Brain microvascular endothelial cell (primary cell): ENCODE data around the gene PGA4.
"Not testable (repeated sequence)": the region's sequence is repeated elsewhere in the genome, so short reads cannot be mapped to it uniquely, and the experiment has no call there.

Experiments used
- DNase-seq: peaks from one replicate; pipeline ENCODE4 v3.0.0-alpha.2; 2020
- H3K27ac ChIP-seq: fragments of 250-450 bp; sonication (Bioruptor Pico); 2 replicates; pipeline ENCODE4 v1.5.1; 2020; ENCODE audit warnings: mild to moderate bottlenecking, moderate library complexity
- H3K27me3 ChIP-seq: fragments of 250-450 bp; sonication (Bioruptor Pico); replicated peaks from 2 replicates; pipeline ENCODE4 v1.5.1; 2020; ENCODE audit warnings: mild to moderate bottlenecking
- H3K36me3 ChIP-seq: fragments of 250-450 bp; sonication (Bioruptor Pico); replicated peaks from 2 replicates; pipeline ENCODE4 v1.5.1; 2020; ENCODE audit warnings: mild to moderate bottlenecking
- H3K4me3 ChIP-seq: 2 replicates; pipeline ENCODE4 v1.5.1; 2011; ENCODE audit warnings: low read depth, mild to moderate bottlenecking, control low read depth, low read length, moderate library complexity
- in situ Hi-C: cut with HindIII; loops from 2 replicates; pipeline ENCODE4 v1.10.0; 2017; ENCODE audit warnings: low sequenced_read_pairs, low pct_ligation_motif_present
- TF ChIP-seq, protein P1 (sequence below): IDR thresholded peaks from 2 replicates; pipeline ENCODE4 v1.5.1; 2011; ENCODE audit warnings: low read depth, mild to moderate bottlenecking, moderate library complexity, low read length, control low read depth, inconsistent platforms; ENCODE audit errors: missing control alignments

Gene PGA4

DNA sequence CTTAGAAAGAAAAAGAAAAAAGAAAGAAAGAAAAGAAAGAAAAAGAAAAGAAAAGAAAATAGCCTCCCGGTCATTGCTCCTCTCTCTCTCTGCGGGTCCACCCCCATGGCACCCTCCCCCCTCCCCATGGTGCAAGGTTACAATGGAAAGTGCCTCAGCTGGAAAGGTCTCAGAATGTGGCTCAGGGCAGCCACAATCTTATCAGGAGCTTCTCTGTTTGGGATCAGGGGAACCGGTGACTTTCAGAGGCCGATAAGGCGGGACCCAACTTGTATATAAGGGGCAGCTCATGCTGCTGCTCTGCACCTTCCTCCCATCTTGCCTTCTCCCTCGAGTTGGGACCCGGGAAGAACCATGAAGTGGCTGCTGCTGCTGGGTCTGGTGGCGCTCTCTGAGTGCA is at the start of gene PGA4:
Gene PGA4, plus strand, starts transcription at position 301 of the 400 bp plus-strand sequence. Its CDS starts 54 bp downstream, at position 355.
- DNase-seq, H3K27me3 ChIP-seq, H3K27ac ChIP-seq, in situ Hi-C loops, H3K4me3 ChIP-seq, H3K36me3 ChIP-seq: not testable (repeated sequence)

DNA sequence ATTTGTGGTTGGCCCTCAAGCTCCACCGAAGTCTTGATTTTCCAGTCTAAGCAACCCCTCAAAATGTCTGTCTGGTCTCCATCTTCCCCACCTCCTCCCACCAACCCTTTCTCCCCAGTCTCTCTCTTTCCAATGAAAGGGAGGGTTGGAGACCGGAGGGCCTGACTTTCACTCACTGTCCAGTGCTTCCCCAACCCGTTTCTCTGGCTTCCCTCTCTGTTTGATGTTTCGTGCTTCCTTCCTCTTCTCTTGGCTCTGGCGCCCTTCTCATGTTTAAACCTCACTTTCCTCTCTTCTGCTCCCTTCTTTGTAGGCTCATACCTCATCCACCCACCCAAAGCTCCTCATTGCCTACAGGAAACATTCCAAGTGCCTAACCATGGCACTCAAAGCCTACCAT is 49.8 kb upstream of the PGA4 start:
- in situ Hi-C loops = no loop called here
- Histone ChIP-seq H3K27ac (no peak overlapping the region), H3K36me3 (no peaks in the 10 kb centered on the region), H3K4me3 (no peak overlapping the region), H3K27me3 (peaks cover 13% of the 10 kb centered on the region)
- TF ChIP-seq, protein P1, sequence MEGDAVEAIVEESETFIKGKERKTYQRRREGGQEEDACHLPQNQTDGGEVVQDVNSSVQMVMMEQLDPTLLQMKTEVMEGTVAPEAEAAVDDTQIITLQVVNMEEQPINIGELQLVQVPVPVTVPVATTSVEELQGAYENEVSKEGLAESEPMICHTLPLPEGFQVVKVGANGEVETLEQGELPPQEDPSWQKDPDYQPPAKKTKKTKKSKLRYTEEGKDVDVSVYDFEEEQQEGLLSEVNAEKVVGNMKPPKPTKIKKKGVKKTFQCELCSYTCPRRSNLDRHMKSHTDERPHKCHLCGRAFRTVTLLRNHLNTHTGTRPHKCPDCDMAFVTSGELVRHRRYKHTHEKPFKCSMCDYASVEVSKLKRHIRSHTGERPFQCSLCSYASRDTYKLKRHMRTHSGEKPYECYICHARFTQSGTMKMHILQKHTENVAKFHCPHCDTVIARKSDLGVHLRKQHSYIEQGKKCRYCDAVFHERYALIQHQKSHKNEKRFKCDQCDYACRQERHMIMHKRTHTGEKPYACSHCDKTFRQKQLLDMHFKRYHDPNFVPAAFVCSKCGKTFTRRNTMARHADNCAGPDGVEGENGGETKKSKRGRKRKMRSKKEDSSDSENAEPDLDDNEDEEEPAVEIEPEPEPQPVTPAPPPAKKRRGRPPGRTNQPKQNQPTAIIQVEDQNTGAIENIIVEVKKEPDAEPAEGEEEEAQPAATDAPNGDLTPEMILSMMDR = no peak
- DNase-seq = no peak

DNA sequence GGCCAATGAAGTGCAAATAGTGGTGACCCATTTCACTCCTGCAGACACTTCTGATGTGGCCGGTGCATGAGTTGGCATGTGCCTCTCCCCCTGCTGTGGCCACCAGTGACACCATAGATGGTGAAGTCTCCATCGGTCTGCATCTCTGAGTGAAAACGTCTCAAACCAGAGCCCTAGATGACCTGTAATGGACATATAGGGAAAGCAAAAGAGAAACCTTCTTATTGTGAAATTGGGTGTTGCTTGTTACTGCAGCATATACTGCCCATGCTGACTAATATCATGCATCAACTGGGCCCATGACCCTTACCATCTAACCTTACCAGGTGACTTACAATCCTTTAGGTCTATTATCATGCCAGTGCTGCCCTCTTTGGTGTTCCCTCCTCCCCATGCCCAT is 49.3 kb upstream of the PGA4 start:
- H3K27ac ChIP-seq = no peak overlapping the region
- H3K4me3 ChIP-seq = no peak overlapping the region
- TF ChIP-seq, protein P1 = no peak

DNA sequence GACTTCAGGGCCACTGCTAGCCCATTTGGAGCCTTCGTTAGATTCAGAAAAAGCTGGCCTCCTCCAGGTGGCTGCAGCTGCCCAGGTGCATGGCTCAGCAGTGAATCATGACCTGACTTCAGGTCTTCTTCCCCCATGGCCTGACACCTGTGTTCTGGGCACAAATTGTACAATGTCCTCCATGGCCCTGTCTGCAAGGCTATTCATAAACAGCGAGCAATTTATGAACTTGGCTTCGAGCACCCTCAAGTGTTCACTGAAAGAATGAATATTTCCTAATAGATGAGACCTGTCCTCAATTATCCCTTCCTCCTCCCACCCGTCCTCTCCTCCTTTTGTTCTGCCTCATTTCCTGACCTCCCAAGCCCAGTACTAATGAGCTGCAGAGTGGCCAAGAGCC is 48.7 kb upstream of the PGA4 start:
- in situ Hi-C loops = no loop called here
- Histone ChIP-seq H3K36me3 (no peaks in the 10 kb centered on the region), H3K4me3 (no peak overlapping the region), H3K27ac (no peak overlapping the region), H3K27me3 (peaks cover 13% of the 10 kb centered on the region)
- no peak for DNase-seq
- TF ChIP-seq, protein P1 = peak; percentile 3

More for the DNA sequence above, 49.3 kb upstream of the PGA4 start:
- in situ Hi-C loops = no loop called here
- DNase-seq = no peak
- Histone ChIP-seq H3K27me3 (peaks cover 13% of the 10 kb centered on the region), H3K36me3 (no peaks in the 10 kb centered on the region)

DNA sequence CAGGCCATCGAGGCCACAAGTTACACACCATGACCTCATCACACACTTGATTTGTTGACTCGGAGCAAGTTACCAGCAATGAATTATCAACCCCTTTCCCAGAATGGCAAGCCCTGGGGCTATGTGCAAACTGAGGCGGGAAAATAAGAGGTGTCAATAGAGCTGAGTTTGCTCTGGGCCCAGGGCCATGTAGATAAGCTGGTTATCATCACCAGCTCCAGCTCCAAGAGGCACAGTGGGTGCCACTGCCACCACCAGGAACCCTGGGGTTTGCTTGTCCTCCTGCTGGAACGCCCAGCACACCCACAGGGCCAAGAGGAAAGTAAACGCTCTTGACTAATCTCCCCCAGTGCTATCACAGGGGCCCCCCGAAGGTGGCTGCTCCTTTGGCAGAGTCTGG is 47.9 kb upstream of the PGA4 start:
- Histone ChIP-seq H3K27me3 (peaks cover 13% of the 10 kb centered on the region), H3K27ac (no peak overlapping the region), H3K36me3 (no peaks in the 10 kb centered on the region), H3K4me3 (no peak overlapping the region)
- in situ Hi-C loops = no loop called here
- no peak for DNase-seq
- TF ChIP-seq, protein P1 = no peak

DNA sequence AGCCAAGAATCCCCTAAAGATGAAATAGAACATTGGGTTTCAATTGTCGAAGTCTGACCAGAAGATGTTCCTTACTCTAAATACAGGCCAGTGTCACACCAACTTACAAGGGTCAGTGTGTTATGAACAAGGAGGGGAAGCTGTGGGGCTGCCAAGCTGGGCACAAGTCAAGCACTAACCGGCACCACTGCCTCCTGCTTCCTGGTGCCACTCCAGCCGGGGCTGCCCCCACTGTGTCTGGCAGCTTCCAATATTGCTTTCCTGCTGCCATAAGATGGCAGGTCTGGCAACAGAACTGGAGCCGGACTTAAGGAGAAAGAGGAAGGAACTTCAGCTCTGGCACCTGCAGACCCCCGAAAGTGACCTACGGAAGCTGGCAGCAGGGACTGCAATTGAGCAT is 47.2 kb upstream of the PGA4 start:
- Histone ChIP-seq H3K27me3 (peaks cover 13% of the 10 kb centered on the region), H3K27ac (no peak overlapping the region), H3K36me3 (no peaks in the 10 kb centered on the region), H3K4me3 (no peak overlapping the region)
- DNase-seq = no peak
- TF ChIP-seq, protein P1 = no peak
- in situ Hi-C loops = no loop called here
